ENCODE results near the gene GINS2.

Gene GINS2

GRCh38 chr16:85665373-85665740 is 23.4 kb downstream of the GINS2 start:
- no peak for DNase-seq

GRCh38 chr16:85664580-85665372 is 24.0 kb downstream of the GINS2 start:
- no peak for DNase-seq

- no peak for DNase-seq
These were observed 24.8 kb downstream of the GINS2 start for GRCh38 chr16:85663891-85664321.

GRCh38 chr16:85662976-85663830 is 25.6 kb downstream of the GINS2 start:
- no peak for DNase-seq

GRCh38 chr16:85662482-85662812 is 26.3 kb downstream of the GINS2 start:
- no peak for DNase-seq

- no peak for DNase-seq
These were observed 26.8 kb downstream of the GINS2 start for GRCh38 chr16:85661740-85662481.

- DNase-seq = no peak
These were observed 27.7 kb downstream of the GINS2 start for GRCh38 chr16:85660843-85661739.

- peak; percentile 13 to 24 for DNase-seq
These were observed 28.8 kb downstream of the GINS2 start for GRCh38 chr16:85659805-85660511.

- DNase-seq = no peak
These were observed 29.4 kb downstream of the GINS2 start for GRCh38 chr16:85659336-85659735.

- DNase-seq = no peak
These were observed 30.0 kb downstream of the GINS2 start for GRCh38 chr16:85658504-85659326.

- DNase-seq = no peak
These were observed 30.8 kb downstream of the GINS2 start for GRCh38 chr16:85657996-85658395.

- no peak for DNase-seq
These were observed 31.5 kb downstream of the GINS2 start for GRCh38 chr16:85657267-85657650.

- no peak for DNase-seq
These were observed 32.1 kb downstream of the GINS2 start for GRCh38 chr16:85656351-85657266.

- no peak for DNase-seq
These were observed 33.3 kb downstream of the GINS2 start for GRCh38 chr16:85655216-85656129.

GRCh38 chr16:85654251-85655095 is 34.3 kb downstream of the GINS2 start:
- DNase-seq = no peak

GRCh38 chr16:85653290-85653891 is 35.4 kb downstream of the GINS2 start:
- no peak for DNase-seq

Measured in bone marrow (tissue), 2 donors.